Keratinocyte (primary cell): ENCODE results near the gene CLK3. TPM values are rescaled to one million over a fixed set of nuclear protein-coding genes. Genes with fewer than 3 reads are reported as not detected.
A peak's percentile ranks its signal among the peaks of the same experiment; 100 is the strongest.

Experiments used
- DNase-seq: peaks from one replicate; pipeline ENCODE4 v3.0.0-alpha.2; 2011; ENCODE audit warnings: low read depth, missing footprints, low spot score
- FAIRE-seq: peaks from 2 replicates; lab custom pipeline; 2011; peaks lifted over from hg19 to GRCh38; lab: Jason Lieb, UNC
- H2AFZ ChIP-seq: 2 replicates; pipeline ENCODE4 v1.6.0; 2012; ENCODE audit warnings: low read length, control low read depth, inconsistent platforms; ENCODE audit not compliant: control insufficient read depth
- H3K27ac ChIP-seq: 2 replicates; pipeline ENCODE4 v1.5.1; 2011; ENCODE audit warnings: low read length; ENCODE audit not compliant: control insufficient read depth, insufficient read depth
- H3K27me3 ChIP-seq: 3 replicates; pipeline ENCODE4 v1.6.0; 2011; ENCODE audit warnings: low read length; ENCODE audit not compliant: control insufficient read depth, insufficient read depth; ENCODE audit errors: extremely low read depth
- H3K36me3 ChIP-seq, 2 experiments: 2 replicates in 1 of 2; 3 replicates in 1 of 2; pipeline ENCODE4 v1.5.1; 2011; ENCODE audit warnings: low read length in 2 of 2, mild to moderate bottlenecking in 1 of 2; ENCODE audit not compliant: control insufficient read depth in 2 of 2, insufficient read depth in 2 of 2; ENCODE audit errors: extremely low read depth in 1 of 2
- H3K4me1 ChIP-seq: 3 replicates; pipeline ENCODE4 v1.5.1; 2011; ENCODE audit warnings: low read length; ENCODE audit not compliant: control insufficient read depth, insufficient read depth; ENCODE audit errors: extremely low read depth
- H3K4me2 ChIP-seq: 3 replicates; pipeline ENCODE4 v1.6.0; 2011; ENCODE audit warnings: low read depth, low read length; ENCODE audit not compliant: control insufficient read depth, insufficient read depth; ENCODE audit errors: extremely low read depth
- H3K4me3 ChIP-seq, 3 experiments: fragments of 200-600 bp in 1 of 3; sonication (generic) in 1 of 3; 2 replicates in 2 of 3; 3 replicates in 1 of 3; pipeline ENCODE4 v1.5.1; 2011 to 2016; ENCODE audit warnings: low read length in 3 of 3, mild to moderate bottlenecking in 3 of 3, control low read depth in 2 of 3, inconsistent platforms in 1 of 3, low read depth in 1 of 3, mixed read lengths in 1 of 3, mixed run types in 1 of 3, moderate library complexity in 1 of 3; ENCODE audit not compliant: control insufficient read depth in 2 of 3, insufficient read depth in 2 of 3; ENCODE audit errors: extremely low read depth in 1 of 3
- H3K79me2 ChIP-seq: 2 replicates; pipeline ENCODE4 v1.6.0; 2012; ENCODE audit warnings: low read length; ENCODE audit not compliant: control insufficient read depth, insufficient read depth
- H3K9ac ChIP-seq: 3 replicates; pipeline ENCODE4 v1.6.0; 2011; ENCODE audit warnings: low read length; ENCODE audit not compliant: control insufficient read depth, insufficient read depth; ENCODE audit errors: extremely low read depth
- H3K9me1 ChIP-seq: 3 replicates; pipeline ENCODE4 v1.6.0; 2011; ENCODE audit warnings: low read length; ENCODE audit not compliant: control insufficient read depth, insufficient read depth; ENCODE audit errors: extremely low read depth
- H3K9me3 ChIP-seq: 2 replicates; pipeline ENCODE4 v1.5.1; 2012; ENCODE audit warnings: low read depth, low read length; ENCODE audit not compliant: control insufficient read depth
- H4K20me1 ChIP-seq: 3 replicates; pipeline ENCODE4 v1.6.0; 2011; ENCODE audit warnings: low read length; ENCODE audit not compliant: control insufficient read depth, insufficient read depth; ENCODE audit errors: extremely low read depth
- EZH2 ChIP-seq: IDR thresholded peaks from one replicate; pipeline ENCODE4 v1.6.1; 2012; ENCODE audit warnings: inconsistent platforms, mild to moderate bottlenecking, low read length, moderate library complexity
- dilution Hi-C: fragments of 300-500 bp; cut with MboI; formaldehyde crosslinking; loops from one replicate; pipeline ENCODE4 v1.7.0; 2020; ENCODE audit warnings: low sequenced_read_pairs; ENCODE audit not compliant: extremely low pct_ligation_motif_present
- polyA plus RNA-seq, 5 experiments: library from polyadenylated mRNA; depleted of rRNA in 3 of 5; stranded (reverse) in 3 of 5; stranded (forward) in 1 of 5; unstranded in 1 of 5; fragments of >200 nt; gene quantifications; 1 replicate in 1 of 5; 2 replicates in 3 of 5; 3 replicates in 1 of 5; pipeline versions ENCODE4 v1.2.1 to v1.2.3, GENCODE V29; 2011 to 2012; ENCODE audit warnings: missing spikeins in 2 of 5, low read depth in 1 of 5, low replicate concordance in 1 of 5
- TF ChIP-seq, protein P1 (sequence below), 3 experiments: IDR thresholded peaks in 1 of 3; conservative IDR thresholded peaks in 1 of 3; optimal IDR thresholded peaks in 1 of 3; 2 replicates in 2 of 3; 3 replicates in 1 of 3; pipeline versions ENCODE3 to v1.5.1; 2011; ENCODE audit warnings: low read length in 3 of 3, mild to moderate bottlenecking in 3 of 3, moderate library complexity in 2 of 3, control low read depth in 1 of 3, inconsistent platforms in 1 of 3; ENCODE audit not compliant: insufficient read depth in 2 of 3; ENCODE audit errors: extremely low read depth in 1 of 3

The CLK3 gene
- polyA plus RNA-seq, 1 donor (not counting 4 experiments of a cell fraction or from before 2014, with no cell fraction given) = 61.2 TPM

DNA sequence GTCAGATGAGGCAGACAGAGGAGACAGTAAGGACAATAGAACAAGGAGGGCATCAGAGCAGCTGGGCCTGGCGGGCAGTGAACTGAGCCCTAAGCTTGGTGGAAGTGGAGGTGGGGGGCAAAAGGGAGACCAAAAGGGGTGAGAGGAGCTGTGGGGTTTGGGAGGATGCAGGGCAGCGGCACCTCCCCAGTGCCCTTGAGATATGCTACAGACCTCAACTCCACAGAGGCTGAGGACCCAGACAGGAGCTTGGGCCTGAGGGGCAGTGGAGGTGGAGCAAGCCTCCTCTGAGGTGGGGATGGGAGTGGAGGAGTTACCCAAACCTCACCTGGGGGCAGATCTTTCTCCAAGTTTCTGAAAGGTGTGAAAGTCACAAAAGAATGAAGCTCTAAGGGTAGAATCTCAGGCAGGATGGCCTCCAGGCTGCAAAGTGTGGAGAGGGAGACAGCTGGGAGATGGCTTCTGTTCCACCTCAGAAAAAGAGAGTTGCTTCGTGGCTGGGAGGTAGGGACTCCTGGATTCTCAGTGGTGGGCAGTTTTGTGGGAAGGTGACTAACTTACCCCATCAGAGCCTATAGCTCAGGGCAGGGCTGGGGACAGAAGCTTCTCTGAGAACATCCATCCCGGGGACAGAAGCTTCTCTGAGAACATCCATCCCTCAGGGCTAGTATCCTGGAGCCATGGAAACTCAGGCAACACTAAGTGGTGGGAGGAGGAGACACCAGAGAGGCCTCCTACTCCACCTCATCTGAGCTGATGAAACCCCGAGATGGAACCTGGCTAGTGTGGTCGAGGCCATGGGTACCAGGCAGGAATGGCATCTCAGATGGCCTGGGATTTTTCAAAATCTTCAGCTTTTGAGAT, 2.3 kb upstream of the CLK3 start:
- dilution Hi-C loops = no loop called here
- DNase-seq = no peak
- Histone ChIP-seq H3K9ac (no peak overlapping the region), H3K9me3 (no peaks in the 10 kb centered on the region), H3K9me1 (no peaks in the 10 kb centered on the region), H3K27ac (no peak overlapping the region), H3K79me2 (peaks cover 27% of the 10 kb centered on the region), H4K20me1 (peaks cover 14% of the 10 kb centered on the region), H2AFZ (no peak overlapping the region), H3K36me3 (peaks cover 2 to 10% of the 10 kb centered on the region in 2 experiments), H3K4me3 (no peak overlapping the region), H3K4me2 (no peak overlapping the region), H3K27me3 (peaks cover 3% of the 10 kb centered on the region), H3K4me1 (peaks cover 24% of the 10 kb centered on the region)
- FAIRE-seq = no peak
- TF ChIP-seq, protein P1, sequence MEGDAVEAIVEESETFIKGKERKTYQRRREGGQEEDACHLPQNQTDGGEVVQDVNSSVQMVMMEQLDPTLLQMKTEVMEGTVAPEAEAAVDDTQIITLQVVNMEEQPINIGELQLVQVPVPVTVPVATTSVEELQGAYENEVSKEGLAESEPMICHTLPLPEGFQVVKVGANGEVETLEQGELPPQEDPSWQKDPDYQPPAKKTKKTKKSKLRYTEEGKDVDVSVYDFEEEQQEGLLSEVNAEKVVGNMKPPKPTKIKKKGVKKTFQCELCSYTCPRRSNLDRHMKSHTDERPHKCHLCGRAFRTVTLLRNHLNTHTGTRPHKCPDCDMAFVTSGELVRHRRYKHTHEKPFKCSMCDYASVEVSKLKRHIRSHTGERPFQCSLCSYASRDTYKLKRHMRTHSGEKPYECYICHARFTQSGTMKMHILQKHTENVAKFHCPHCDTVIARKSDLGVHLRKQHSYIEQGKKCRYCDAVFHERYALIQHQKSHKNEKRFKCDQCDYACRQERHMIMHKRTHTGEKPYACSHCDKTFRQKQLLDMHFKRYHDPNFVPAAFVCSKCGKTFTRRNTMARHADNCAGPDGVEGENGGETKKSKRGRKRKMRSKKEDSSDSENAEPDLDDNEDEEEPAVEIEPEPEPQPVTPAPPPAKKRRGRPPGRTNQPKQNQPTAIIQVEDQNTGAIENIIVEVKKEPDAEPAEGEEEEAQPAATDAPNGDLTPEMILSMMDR (optimal IDR thresholded peaks at IDR 0.05 in 1 of 3, IDR thresholded peaks at IDR 0.05 in 1 of 3, conservative IDR thresholded peaks at IDR 0.05 in 1 of 3; ENCODE audit: extremely low read depth in 1 of 3, insufficient read depth in 2 of 3, low read length in 3 of 3) = no peak
- TF ChIP-seq EZH2 = no peak

DNA sequence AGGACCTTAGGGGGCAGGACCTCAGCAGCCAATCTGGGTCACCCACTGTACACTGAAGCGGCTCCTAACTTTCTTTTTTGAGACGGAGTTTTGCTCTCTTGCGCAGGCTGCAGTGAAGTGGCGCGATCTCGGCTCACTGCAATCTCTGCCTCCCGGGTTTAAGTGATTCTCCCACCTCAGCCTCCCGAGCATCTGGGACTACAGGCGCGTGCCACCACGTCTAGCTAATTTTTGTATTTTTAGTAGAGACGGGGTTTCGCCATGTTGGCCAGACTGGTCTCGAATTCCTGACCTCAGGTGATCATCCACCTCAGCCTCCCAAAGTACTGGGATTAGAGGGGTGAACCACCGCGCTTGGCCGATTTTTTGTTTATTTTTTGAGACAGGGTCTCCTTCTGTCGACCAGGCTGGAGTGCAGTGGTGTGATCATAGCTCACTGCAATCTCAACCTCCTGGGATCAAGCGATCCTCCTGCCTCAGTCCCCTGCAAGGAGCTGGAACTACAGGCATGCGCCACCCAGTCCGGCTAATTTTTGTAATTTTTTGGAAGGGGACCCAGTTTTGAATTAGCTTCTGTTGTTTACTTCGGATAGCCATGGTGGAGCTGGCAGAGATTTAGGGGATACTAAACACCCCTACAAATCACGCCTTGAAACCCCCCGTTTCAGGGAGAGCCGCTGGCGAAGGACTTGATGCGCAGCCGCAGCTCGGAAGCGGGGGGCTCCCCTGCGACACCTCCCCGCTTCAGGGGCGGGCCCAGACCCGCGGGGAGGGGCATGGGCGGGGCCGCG, 1.5 kb upstream of the CLK3 start:
- DNase-seq = no peak
- peaks cover 24% of the 10 kb centered on the region for H3K4me1 ChIP-seq

More for the DNA sequence above, 1.5 kb upstream of the CLK3 start:
- peaks cover 19% of the 10 kb centered on the region for H4K20me1 ChIP-seq
- peak overlapping the region; percentile 99 for H3K9ac ChIP-seq
- FAIRE-seq = no peak
- H3K36me3 ChIP-seq = peaks cover 4 to 14% of the 10 kb centered on the region in 2 experiments
- H3K27me3 ChIP-seq = no peaks in the 10 kb centered on the region
- dilution Hi-C loops = no loop called here
- peaks cover 35% of the 10 kb centered on the region for H3K79me2 ChIP-seq
- H3K4me2 ChIP-seq = peak overlapping the region; percentile 73
- H3K9me1 ChIP-seq = no peaks in the 10 kb centered on the region
- H3K9me3 ChIP-seq = no peaks in the 10 kb centered on the region
- H2AFZ ChIP-seq = peak overlapping the region; percentile 64
- TF ChIP-seq, protein P1 (optimal IDR thresholded peaks at IDR 0.05 in 1 of 3, IDR thresholded peaks at IDR 0.05 in 1 of 3, conservative IDR thresholded peaks at IDR 0.05 in 1 of 3; ENCODE audit: extremely low read depth in 1 of 3, insufficient read depth in 2 of 3, low read length in 3 of 3) = no peak
- no peak for TF ChIP-seq EZH2
- no peak overlapping the region for H3K27ac ChIP-seq
- peak overlapping the region; percentile 94 to 97 (median 95) for H3K4me3 ChIP-seq
